Daoy (cell line): ENCODE results near the gene ANGEL2. TPM values are rescaled to one million over a fixed set of nuclear protein-coding genes. Genes with fewer than 3 reads are reported as not detected.
"Not testable (repeated sequence)": the region's sequence is repeated elsewhere in the genome, so short reads cannot be mapped to it uniquely, and the experiment has no call there.

Source experiments
- DNase-seq: peaks from one replicate; pipeline ENCODE4 v3.0.0-alpha.2; 2015; ENCODE audit warnings: low read depth
- total RNA-seq: library from RNA; depleted of rRNA; stranded (reverse); fragments of >200 nt; shearing (Covaris generic); gene quantifications from 2 replicates; pipeline ENCODE4 v1.2.3, GENCODE V29; 2014

ANGEL2 gene
- total RNA-seq, 1 experiment from 2014 or later = 27.9 TPM

- no peak for DNase-seq
Observed at GRCh38 chr1:212975111-212975918, 40.4 kb downstream of the ANGEL2 start.

- no peak for DNase-seq
Observed at GRCh38 chr1:212974711-212975110, 41.0 kb downstream of the ANGEL2 start.

DNA sequence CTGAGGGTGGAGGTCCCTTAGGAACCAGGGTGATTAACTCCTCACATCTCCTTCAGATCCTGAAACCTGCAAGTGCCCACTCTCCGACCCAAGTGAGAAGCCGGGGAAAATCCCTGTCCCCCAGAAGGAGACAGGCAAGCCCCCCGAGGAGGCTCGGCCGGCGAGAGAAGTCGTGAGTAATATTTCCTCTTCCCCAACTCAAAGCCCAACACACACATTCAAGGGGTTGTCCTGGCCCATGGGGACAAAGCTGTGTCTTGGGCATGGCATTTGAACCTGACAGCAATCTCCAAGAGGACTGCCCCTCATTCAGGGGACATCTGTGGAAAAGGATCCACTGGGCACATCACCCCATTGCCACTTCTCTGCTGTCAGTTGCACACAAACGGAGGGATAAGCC, 41.8 kb downstream of the ANGEL2 start:
- no peak for DNase-seq

DNA sequence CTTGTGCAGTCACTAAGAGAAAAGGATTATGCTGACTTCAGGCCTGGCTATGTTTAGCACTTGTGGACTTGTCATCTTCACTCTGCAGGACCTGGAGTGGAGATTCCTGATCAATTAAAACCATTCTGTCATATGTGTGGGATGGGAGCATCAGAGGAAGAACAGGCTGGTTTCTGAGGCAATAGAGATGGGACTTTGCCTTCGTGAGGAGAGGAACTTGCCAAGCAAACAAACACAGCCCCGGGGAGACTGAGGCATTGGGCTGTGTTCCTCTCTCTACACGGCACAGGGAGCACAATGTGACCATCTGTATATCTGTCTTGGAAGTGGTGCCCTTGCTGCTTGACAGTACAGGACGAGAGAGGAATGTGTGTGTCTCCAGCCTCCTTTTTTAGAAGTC, 42.2 kb downstream of the ANGEL2 start:
- no peak for DNase-seq

- no peak for DNase-seq
Observed at GRCh38 chr1:212971312-212971711, 44.4 kb downstream of the ANGEL2 start.

DNA sequence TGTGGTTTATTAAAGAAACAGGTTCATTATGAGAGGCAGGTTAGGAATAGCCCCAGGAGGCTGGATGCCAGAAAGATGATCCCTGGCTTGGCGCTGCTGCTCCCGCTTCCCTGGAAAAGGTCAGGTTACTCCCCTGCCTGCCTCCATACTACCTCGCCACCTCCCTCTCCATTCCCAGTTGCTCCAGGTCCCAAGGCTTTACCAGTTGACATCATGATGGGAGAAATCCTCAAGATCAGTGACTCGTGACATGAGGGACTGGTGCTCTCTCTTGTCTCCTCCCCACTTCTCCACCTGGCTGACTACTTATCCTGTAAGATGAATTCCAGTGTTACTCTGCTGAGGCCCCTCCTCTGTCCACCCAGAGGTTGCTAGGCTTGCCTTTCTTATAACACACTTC, 45.6 kb downstream of the ANGEL2 start:
- DNase-seq = no peak

DNA sequence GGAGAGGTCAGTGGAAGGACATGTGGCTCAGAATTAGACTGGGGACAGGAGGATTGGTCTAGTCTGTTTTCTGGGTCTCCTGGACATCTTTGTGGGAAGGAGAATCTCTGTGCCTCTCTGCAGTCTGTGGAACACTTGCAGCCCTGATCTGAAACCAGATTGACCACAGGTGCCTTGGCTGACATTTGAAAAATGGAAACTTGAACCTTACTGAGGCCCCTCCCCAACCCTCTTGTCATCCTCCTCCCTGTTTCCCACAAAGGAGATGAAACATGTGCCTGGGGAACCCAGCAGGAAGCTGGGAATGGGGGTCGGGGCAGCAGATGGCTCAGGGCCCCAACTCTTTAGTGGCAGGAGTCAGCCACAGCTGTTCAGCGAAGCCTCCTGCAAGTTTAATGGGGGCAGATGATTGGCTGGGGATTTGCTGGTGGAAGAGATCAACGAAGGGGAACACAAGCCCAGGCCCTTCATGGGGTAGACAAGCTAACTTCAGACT, 47.3 kb downstream of the ANGEL2 start:
- no peak for DNase-seq

DNA sequence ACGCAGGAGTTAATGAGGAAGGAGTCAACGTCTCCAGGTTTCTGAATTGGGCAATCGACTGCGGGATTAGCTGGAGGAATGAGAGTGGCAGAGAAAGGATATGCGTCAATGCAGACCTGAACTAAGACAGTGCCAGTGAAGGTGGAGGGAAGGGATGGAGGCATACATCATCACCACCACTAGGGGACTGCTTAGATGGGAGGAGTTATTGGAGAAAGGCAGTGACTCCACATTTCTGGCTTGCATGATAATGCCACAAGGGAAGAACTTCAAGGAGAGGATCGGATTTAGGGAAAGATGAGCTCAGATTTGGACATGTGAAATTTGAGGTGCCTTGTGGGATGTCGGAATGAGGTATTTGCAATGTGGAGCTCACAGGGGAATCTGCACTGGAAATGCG, 47.9 kb downstream of the ANGEL2 start:
- peak; percentile 66 for DNase-seq

- no peak for DNase-seq
Observed at GRCh38 chr1:212966616-212967015, 49.1 kb downstream of the ANGEL2 start.

DNA sequence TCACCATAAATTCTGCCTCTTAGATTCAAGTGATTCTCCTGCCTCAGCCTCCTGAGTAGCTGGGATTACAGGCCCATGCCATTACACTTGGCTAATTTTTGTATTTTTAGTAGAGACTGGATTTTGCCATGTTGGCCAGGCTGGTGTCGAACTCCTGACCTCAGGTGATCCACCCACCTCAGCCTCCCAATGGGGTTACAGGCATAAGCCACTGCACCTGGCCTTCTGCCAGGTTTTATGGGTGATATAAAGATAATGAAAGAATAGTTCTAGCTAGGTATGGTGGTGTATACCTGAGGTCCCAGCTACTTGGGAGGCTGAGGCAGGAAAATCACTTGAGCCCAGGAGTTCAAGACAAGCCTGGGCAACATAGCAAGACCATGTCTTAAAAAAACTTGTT, 50.7 kb downstream of the ANGEL2 start:
- not testable (repeated sequence) for DNase-seq

GRCh38 chr1:212964102-212964501, 51.6 kb downstream of the ANGEL2 start:
- DNase-seq = no peak

GRCh38 chr1:212962509-212962908, 53.2 kb downstream of the ANGEL2 start:
- no peak for DNase-seq

GRCh38 chr1:212960932-212961331, 54.7 kb downstream of the ANGEL2 start:
- DNase-seq = no peak

GRCh38 chr1:212959266-212960220, 56.1 kb downstream of the ANGEL2 start:
- no peak for DNase-seq

GRCh38 chr1:212958175-212958574, 57.5 kb downstream of the ANGEL2 start:
- peak; percentile 95 for DNase-seq

- peak; percentile 30 for DNase-seq
Observed at GRCh38 chr1:212957546-212957945, 58.1 kb downstream of the ANGEL2 start.

GRCh38 chr1:212955961-212956620, 59.6 kb downstream of the ANGEL2 start:
- no peak for DNase-seq

GRCh38 chr1:212955098-212955497, 60.6 kb downstream of the ANGEL2 start:
- DNase-seq = no peak

- no peak for DNase-seq
Observed at GRCh38 chr1:212954514-212954913, 61.2 kb downstream of the ANGEL2 start.

GRCh38 chr1:212953321-212953720, 62.3 kb downstream of the ANGEL2 start:
- DNase-seq = no peak

DNA sequence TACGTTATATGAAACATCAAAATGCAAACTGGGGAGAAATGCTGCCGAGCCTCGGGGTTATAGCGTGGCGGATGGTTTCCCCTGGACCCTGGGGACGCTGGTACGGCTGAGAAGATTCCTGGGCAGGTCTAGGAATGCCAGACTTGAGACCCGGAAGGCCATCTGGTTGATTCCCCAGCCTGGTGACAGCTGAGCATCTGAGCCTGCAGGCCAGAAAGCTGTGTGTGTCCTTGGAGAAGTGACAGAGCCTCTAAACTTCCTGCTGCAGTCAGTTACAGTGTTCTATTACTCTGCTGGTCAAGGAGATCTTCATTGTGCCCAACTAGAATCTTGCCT, 63.1 kb downstream of the ANGEL2 start:
- no peak for DNase-seq
